WTC11 (cell line): Measurements from ENCODE around the gene BTBD1.

Experiments
- JAZF1 ChIP-seq: fragments of 250-450 bp; sonication (Bioruptor Pico); IDR thresholded peaks from 2 replicates; pipeline ENCODE4 v1.9.0; 2021; ENCODE audit warnings: moderate library complexity, mild to moderate bottlenecking, inconsistent platforms
- TF ChIP-seq, protein P1 (sequence below): sonication (generic); formaldehyde crosslinking; IDR thresholded peaks from 2 replicates; pipeline ENCODE4 v1.8.0; 2022; ENCODE audit warnings: mild to moderate bottlenecking, missing genetic modification reagents
- TF ChIP-seq, protein P2 (sequence below): fragments of 200-600 bp; IDR thresholded peaks from 2 replicates; pipeline ENCODE4 v1.8.0; 2022; ENCODE audit warnings: antibody characterized with exemption
- TF ChIP-seq, protein P3 (sequence below): sonication (generic); formaldehyde crosslinking; conservative IDR thresholded peaks from 2 replicates; pipeline ENCODE4 v1.8.1; 2023; ENCODE audit warnings: mild to moderate bottlenecking, low read depth, missing genetic modification reagents, moderate library complexity

DNA sequence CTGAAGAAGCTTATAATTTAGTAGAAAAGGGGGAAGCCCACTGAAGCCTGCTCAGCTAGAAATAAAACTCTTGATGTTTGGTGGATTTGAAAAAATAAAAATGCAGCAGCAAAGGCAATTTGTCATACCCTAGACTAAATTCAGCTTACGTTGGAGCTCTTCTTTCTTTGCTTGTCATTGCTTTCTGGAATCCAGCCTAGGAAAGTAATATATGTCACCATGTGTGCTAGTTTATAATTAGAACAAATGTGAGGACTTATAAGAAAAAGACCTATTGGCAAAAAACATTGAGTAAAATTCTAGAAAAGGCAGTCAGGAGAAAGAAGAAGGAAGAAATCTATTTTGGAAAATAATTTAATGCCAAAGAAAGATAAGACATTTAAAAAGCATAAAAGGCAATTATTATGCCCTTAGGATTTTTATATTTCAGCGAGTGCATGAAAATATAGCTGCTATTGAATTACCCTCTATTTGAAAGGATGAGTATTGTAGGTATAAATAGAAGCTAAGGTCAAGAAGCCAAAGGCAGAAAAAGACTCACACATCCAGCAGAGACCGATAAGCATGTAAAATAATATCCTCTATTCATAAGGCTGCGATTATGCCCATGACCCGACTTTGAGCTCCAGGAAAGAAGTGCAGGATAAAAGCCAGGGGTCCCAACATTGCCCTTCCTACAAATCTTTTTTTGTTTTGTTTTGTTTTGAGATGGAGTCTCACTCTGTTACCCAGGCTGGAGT is 10.6 kb upstream of the BTBD1 start:
- TF ChIP-seq, protein P1, sequence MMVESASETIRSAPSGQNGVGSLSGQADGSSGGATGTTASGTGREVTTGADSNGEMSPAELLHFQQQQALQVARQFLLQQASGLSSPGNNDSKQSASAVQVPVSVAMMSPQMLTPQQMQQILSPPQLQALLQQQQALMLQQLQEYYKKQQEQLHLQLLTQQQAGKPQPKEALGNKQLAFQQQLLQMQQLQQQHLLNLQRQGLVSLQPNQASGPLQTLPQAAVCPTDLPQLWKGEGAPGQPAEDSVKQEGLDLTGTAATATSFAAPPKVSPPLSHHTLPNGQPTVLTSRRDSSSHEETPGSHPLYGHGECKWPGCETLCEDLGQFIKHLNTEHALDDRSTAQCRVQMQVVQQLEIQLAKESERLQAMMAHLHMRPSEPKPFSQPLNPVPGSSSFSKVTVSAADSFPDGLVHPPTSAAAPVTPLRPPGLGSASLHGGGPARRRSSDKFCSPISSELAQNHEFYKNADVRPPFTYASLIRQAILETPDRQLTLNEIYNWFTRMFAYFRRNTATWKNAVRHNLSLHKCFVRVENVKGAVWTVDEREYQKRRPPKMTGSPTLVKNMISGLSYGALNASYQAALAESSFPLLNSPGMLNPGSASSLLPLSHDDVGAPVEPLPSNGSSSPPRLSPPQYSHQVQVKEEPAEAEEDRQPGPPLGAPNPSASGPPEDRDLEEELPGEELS (CRISPR knock-in tag), result no peak
- TF ChIP-seq, protein P2, sequence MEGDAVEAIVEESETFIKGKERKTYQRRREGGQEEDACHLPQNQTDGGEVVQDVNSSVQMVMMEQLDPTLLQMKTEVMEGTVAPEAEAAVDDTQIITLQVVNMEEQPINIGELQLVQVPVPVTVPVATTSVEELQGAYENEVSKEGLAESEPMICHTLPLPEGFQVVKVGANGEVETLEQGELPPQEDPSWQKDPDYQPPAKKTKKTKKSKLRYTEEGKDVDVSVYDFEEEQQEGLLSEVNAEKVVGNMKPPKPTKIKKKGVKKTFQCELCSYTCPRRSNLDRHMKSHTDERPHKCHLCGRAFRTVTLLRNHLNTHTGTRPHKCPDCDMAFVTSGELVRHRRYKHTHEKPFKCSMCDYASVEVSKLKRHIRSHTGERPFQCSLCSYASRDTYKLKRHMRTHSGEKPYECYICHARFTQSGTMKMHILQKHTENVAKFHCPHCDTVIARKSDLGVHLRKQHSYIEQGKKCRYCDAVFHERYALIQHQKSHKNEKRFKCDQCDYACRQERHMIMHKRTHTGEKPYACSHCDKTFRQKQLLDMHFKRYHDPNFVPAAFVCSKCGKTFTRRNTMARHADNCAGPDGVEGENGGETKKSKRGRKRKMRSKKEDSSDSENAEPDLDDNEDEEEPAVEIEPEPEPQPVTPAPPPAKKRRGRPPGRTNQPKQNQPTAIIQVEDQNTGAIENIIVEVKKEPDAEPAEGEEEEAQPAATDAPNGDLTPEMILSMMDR, result no peak
- no peak for TF ChIP-seq JAZF1 (CRISPR knock-in tag)
- TF ChIP-seq, protein P3, sequence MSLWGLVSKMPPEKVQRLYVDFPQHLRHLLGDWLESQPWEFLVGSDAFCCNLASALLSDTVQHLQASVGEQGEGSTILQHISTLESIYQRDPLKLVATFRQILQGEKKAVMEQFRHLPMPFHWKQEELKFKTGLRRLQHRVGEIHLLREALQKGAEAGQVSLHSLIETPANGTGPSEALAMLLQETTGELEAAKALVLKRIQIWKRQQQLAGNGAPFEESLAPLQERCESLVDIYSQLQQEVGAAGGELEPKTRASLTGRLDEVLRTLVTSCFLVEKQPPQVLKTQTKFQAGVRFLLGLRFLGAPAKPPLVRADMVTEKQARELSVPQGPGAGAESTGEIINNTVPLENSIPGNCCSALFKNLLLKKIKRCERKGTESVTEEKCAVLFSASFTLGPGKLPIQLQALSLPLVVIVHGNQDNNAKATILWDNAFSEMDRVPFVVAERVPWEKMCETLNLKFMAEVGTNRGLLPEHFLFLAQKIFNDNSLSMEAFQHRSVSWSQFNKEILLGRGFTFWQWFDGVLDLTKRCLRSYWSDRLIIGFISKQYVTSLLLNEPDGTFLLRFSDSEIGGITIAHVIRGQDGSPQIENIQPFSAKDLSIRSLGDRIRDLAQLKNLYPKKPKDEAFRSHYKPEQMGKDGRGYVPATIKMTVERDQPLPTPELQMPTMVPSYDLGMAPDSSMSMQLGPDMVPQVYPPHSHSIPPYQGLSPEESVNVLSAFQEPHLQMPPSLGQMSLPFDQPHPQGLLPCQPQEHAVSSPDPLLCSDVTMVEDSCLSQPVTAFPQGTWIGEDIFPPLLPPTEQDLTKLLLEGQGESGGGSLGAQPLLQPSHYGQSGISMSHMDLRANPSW (CRISPR knock-in tag), result no peak
